ENCODE results near the gene NEK6.

DNA sequence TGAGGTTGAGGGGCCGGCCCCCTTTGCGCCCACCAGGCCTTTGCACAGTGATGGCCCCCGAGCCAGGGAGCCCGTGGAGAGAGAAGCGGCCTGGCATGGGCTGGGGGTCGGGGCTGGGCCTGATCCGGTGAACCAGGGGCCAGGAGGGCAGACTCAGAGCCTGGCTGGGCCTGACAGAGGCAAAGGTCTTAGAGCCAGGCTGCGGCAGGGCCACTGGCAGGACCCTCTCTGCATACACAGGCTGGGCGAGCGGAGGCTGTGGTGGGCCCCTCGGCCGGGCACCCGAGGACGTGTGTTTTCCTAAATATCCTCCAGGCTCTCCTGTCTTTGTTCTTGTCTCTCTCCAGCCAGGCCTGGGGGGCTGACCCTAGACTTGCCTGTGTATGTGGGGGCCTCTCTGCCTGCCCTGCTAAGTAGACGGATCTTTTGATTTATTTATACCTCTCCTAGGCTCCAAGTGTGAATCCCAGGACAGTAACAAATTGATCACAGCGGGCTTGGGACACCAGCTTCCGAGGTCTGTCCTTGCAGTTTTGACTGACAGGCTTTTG is 933 bp downstream of the NEK6 start:
- TF ChIP-seq CTCF (conservative IDR thresholded peaks at IDR 0.05; ENCODE audit: low read length) (no peak), EZH2phosphoT487 (IDR thresholded peaks at IDR 0.05; ENCODE audit: borderline replicate concordance, low read depth, low read length) (no peak)
